Middle frontal gyrus (tissue), 1 donor: Measurements from ENCODE around the gene OR8B12.

Experiments used
- DNase-seq: peaks from one replicate; pipeline ENCODE4 v3.0.0-alpha.2; 2015; ENCODE audit warnings: low spot score; ENCODE audit errors: extremely low spot score

Gene OR8B12

GRCh38 chr11:124543554-124543953 lies at the start of gene OR8B12:
OR8B12 (minus strand) TSS chr11:124543654; CDS start chr11:124543654, 0 bp downstream.
- no peak for DNase-seq

GRCh38 chr11:124592627-124593026 lies 49.2 kb upstream of the OR8B12 start:
- DNase-seq, result no peak

GRCh38 chr11:124591430-124591829 lies 48.0 kb upstream of the OR8B12 start:
- DNase-seq, result no peak

GRCh38 chr11:124586238-124586860 lies 42.9 kb upstream of the OR8B12 start:
- DNase-seq, result peak; percentile 52

GRCh38 chr11:124584681-124585372 lies 41.4 kb upstream of the OR8B12 start:
- no peak for DNase-seq

- DNase-seq, result no peak
These were observed 40.3 kb upstream of the OR8B12 start for GRCh38 chr11:124583781-124584180.

GRCh38 chr11:124582565-124582964 lies 39.1 kb upstream of the OR8B12 start:
- DNase-seq, result peak; percentile 27

- DNase-seq, result no peak
These were observed 38.4 kb upstream of the OR8B12 start for GRCh38 chr11:124581817-124582216.

GRCh38 chr11:124578761-124579160 lies 35.3 kb upstream of the OR8B12 start:
- DNase-seq, result no peak

GRCh38 chr11:124577716-124578427 lies 34.4 kb upstream of the OR8B12 start:
- DNase-seq, result no peak

GRCh38 chr11:124570160-124570559 lies 26.7 kb upstream of the OR8B12 start:
- DNase-seq, result no peak

GRCh38 chr11:124569697-124570096 lies 26.2 kb upstream of the OR8B12 start, which contains the start of gene OR8A1:
OR8A1 (plus strand) TSS chr11:124569997; CDS start chr11:124570120, 123 bp downstream.
- no peak for DNase-seq

GRCh38 chr11:124556828-124557227 lies 13.4 kb upstream of the OR8B12 start:
- DNase-seq, result no peak

GRCh38 chr11:124551987-124552386 lies 8.5 kb upstream of the OR8B12 start:
- no peak for DNase-seq

GRCh38 chr11:124551189-124551588 lies 7.7 kb upstream of the OR8B12 start:
- no peak for DNase-seq

GRCh38 chr11:124543145-124543544 lies 309 bp downstream of the OR8B12 start:
- DNase-seq, result no peak

- no peak for DNase-seq
These were observed 2.2 kb downstream of the OR8B12 start for GRCh38 chr11:124541204-124541603.

- no peak for DNase-seq
These were observed 5.4 kb downstream of the OR8B12 start for GRCh38 chr11:124538019-124538418.

GRCh38 chr11:124536520-124536919 lies 6.9 kb downstream of the OR8B12 start:
- DNase-seq, result no peak

- no peak for DNase-seq
These were observed 7.8 kb downstream of the OR8B12 start for GRCh38 chr11:124535552-124536232.

GRCh38 chr11:124534051-124534450 lies 9.4 kb downstream of the OR8B12 start:
- DNase-seq, result no peak

- DNase-seq, result no peak
These were observed 9.8 kb downstream of the OR8B12 start for GRCh38 chr11:124533626-124534025.
